ENCODE results near the gene ZDHHC20. TPM values are rescaled to one million over a fixed set of nuclear protein-coding genes. Genes with fewer than 3 reads are reported as not detected.

Gene ZDHHC20
- total RNA-seq, 2 donors from 2014 or later: 70.3 to 80.7 TPM

GRCh38 chr13:21364916-21365315 is 94.2 kb downstream of the ZDHHC20 start:
- DNase-seq (ENCODE audit: low spot score): no peak
- Histone ChIP-seq H3K36me3 (no peaks in the 10 kb centered on the region), H3K27ac (no peak overlapping the region), H3K27me3 (replicated peaks; ENCODE audit: insufficient read depth) (no peaks in the 10 kb centered on the region), H3K9me3 (no peaks in the 10 kb centered on the region), H3K4me3 (no peak overlapping the region), H3K4me1 (ENCODE audit: control insufficient read depth in 1 of 2, low read depth in 2 of 2) (no peaks in the 10 kb centered on the region)
- ATAC-seq (ENCODE audit: insufficient number of reproducible peaks, low FRiP score, low read depth): no peak
- TF ChIP-seq CTCF (IDR thresholded peaks at IDR 0.05): no peak

- Histone ChIP-seq H3K27me3 (replicated peaks; ENCODE audit: insufficient read depth) (no peaks in the 10 kb centered on the region), H3K9me3 (no peaks in the 10 kb centered on the region), H3K36me3 (no peaks in the 10 kb centered on the region), H3K4me1 (ENCODE audit: control insufficient read depth in 1 of 2, low read depth in 2 of 2) (no peaks in the 10 kb centered on the region), H3K4me3 (no peak overlapping the region), H3K27ac (no peak overlapping the region)
- ATAC-seq (ENCODE audit: insufficient number of reproducible peaks, low FRiP score, low read depth) (no peak), DNase-seq (ENCODE audit: low spot score) (no peak)
- TF ChIP-seq CTCF (IDR thresholded peaks at IDR 0.05): no peak
These were observed 94.7 kb downstream of the ZDHHC20 start for GRCh38 chr13:21364357-21364756.

- no peaks in the 10 kb centered on the region for H3K27me3 ChIP-seq (replicated peaks; ENCODE audit: insufficient read depth)
These were observed 96.4 kb downstream of the ZDHHC20 start for GRCh38 chr13:21362741-21363140.

GRCh38 chr13:21361706-21362105 is 97.4 kb downstream of the ZDHHC20 start:
- no peak overlapping the region for H3K4me3 ChIP-seq
- H3K4me1 ChIP-seq (ENCODE audit: control insufficient read depth in 1 of 2, low read depth in 2 of 2): no peaks in the 10 kb centered on the region
- H3K27ac ChIP-seq: no peak overlapping the region
- TF ChIP-seq CTCF (IDR thresholded peaks at IDR 0.05): no peak
- no peaks in the 10 kb centered on the region for H3K27me3 ChIP-seq (replicated peaks; ENCODE audit: insufficient read depth)
- DNase-seq (ENCODE audit: low spot score) (no peak), ATAC-seq (ENCODE audit: insufficient number of reproducible peaks, low FRiP score, low read depth) (no peak)
- H3K36me3 ChIP-seq: no peaks in the 10 kb centered on the region
- H3K9me3 ChIP-seq: no peaks in the 10 kb centered on the region

More at GRCh38 chr13:21362741-21363140, 96.4 kb downstream of the ZDHHC20 start:
- ATAC-seq (ENCODE audit: insufficient number of reproducible peaks, low FRiP score, low read depth) (no peak), DNase-seq (ENCODE audit: low spot score) (no peak)
- H3K9me3 ChIP-seq: no peaks in the 10 kb centered on the region
- no peaks in the 10 kb centered on the region for H3K36me3 ChIP-seq
- no peak for TF ChIP-seq CTCF (IDR thresholded peaks at IDR 0.05)
- no peak overlapping the region for H3K27ac ChIP-seq
- no peaks in the 10 kb centered on the region for H3K4me1 ChIP-seq (ENCODE audit: control insufficient read depth in 1 of 2, low read depth in 2 of 2)
- H3K4me3 ChIP-seq: no peak overlapping the region

GRCh38 chr13:21361123-21361522 is 98.0 kb downstream of the ZDHHC20 start:
- Histone ChIP-seq H3K27me3 (replicated peaks; ENCODE audit: insufficient read depth) (no peaks in the 10 kb centered on the region), H3K9me3 (no peaks in the 10 kb centered on the region), H3K4me3 (no peak overlapping the region), H3K36me3 (no peaks in the 10 kb centered on the region), H3K4me1 (ENCODE audit: control insufficient read depth in 1 of 2, low read depth in 2 of 2) (no peaks in the 10 kb centered on the region), H3K27ac (no peak overlapping the region)
- no peak for ATAC-seq (ENCODE audit: insufficient number of reproducible peaks, low FRiP score, low read depth)
- TF ChIP-seq CTCF (IDR thresholded peaks at IDR 0.05): no peak
- no peak for DNase-seq (ENCODE audit: low spot score)
